ENCODE results near the gene SLC5A11. TPM values are rescaled to one million over a fixed set of nuclear protein-coding genes. Genes with fewer than 3 reads are reported as not detected.

The SLC5A11 gene
- total RNA-seq, 1 donor from 2014 or later: not detected

GRCh38 chr16:24858219-24859041, 12.7 kb downstream of the SLC5A11 start:
- peak; percentile 26 for DNase-seq (ENCODE audit: low read depth)
- H3K27ac Mint-ChIP-seq (ENCODE audit: unreplicated experiment): no peak overlapping the region
- no peaks in the 10 kb centered on the region for H3K36me3 ChIP-seq (ENCODE audit: insufficient read depth, low read length)
- peaks cover 9% of the 10 kb centered on the region for H3K4me1 ChIP-seq (ENCODE audit: insufficient read depth, low read length)
- H3K9ac ChIP-seq (ENCODE audit: low read length): no peak overlapping the region
- H3K9me3 Mint-ChIP-seq (ENCODE audit: unreplicated experiment): no peaks in the 10 kb centered on the region
- H3K4me1 Mint-ChIP-seq (ENCODE audit: low read depth, unreplicated experiment): no peaks in the 10 kb centered on the region
- TF ChIP-seq CTCF (IDR thresholded peaks at IDR 0.05; ENCODE audit: insufficient read depth, low read depth, low read length) (no peak), EZH2 (IDR thresholded peaks at IDR 0.05; ENCODE audit: insufficient read depth, low read length) (no peak)
- H3K27ac ChIP-seq (ENCODE audit: low read depth, low read length): no peak overlapping the region
- H3K4me3 Mint-ChIP-seq (ENCODE audit: unreplicated experiment): no peak overlapping the region
- H3K4me2 ChIP-seq (ENCODE audit: low read length): no peak overlapping the region
- no peaks in the 10 kb centered on the region for H3K9me3 ChIP-seq (ENCODE audit: insufficient read depth, low read depth, low read length)
- H3K4me3 ChIP-seq (ENCODE audit: insufficient read depth, low read depth, low read length): no peak overlapping the region
- no peaks in the 10 kb centered on the region for H3K79me2 ChIP-seq (ENCODE audit: insufficient read depth, low read length)
- H3K36me3 Mint-ChIP-seq (ENCODE audit: low read depth, unreplicated experiment): no peaks in the 10 kb centered on the region
- no peak overlapping the region for H2AFZ ChIP-seq (ENCODE audit: low read depth, low read length)
- peaks cover 8% of the 10 kb centered on the region for H3K27me3 Mint-ChIP-seq (ENCODE audit: low read depth, unreplicated experiment)
- H4K20me1 ChIP-seq (ENCODE audit: insufficient read depth, low read length): no peaks in the 10 kb centered on the region
- H3K27me3 ChIP-seq (ENCODE audit: insufficient read depth, low read length): no peaks in the 10 kb centered on the region
- no peak for FAIRE-seq

GRCh38 chr16:24861461-24861860, 15.7 kb downstream of the SLC5A11 start:
- no peaks in the 10 kb centered on the region for H3K79me2 ChIP-seq (ENCODE audit: insufficient read depth, low read length)
- peaks cover 6% of the 10 kb centered on the region for H3K9me3 Mint-ChIP-seq (ENCODE audit: unreplicated experiment)
- no peaks in the 10 kb centered on the region for H3K36me3 ChIP-seq (ENCODE audit: insufficient read depth, low read length)
- H3K4me3 ChIP-seq (ENCODE audit: insufficient read depth, low read depth, low read length): no peak overlapping the region
- no peak for FAIRE-seq
- no peaks in the 10 kb centered on the region for H3K27me3 Mint-ChIP-seq (ENCODE audit: low read depth, unreplicated experiment)
- H3K27me3 ChIP-seq (ENCODE audit: insufficient read depth, low read length): no peaks in the 10 kb centered on the region
- no peak overlapping the region for H3K9ac ChIP-seq (ENCODE audit: low read length)
- H3K36me3 Mint-ChIP-seq (ENCODE audit: low read depth, unreplicated experiment): no peaks in the 10 kb centered on the region
- no peak overlapping the region for H3K4me3 Mint-ChIP-seq (ENCODE audit: unreplicated experiment)
- no peak overlapping the region for H2AFZ ChIP-seq (ENCODE audit: low read depth, low read length)
- H3K4me1 Mint-ChIP-seq (ENCODE audit: low read depth, unreplicated experiment): no peaks in the 10 kb centered on the region
- no peaks in the 10 kb centered on the region for H4K20me1 ChIP-seq (ENCODE audit: insufficient read depth, low read length)
- H3K4me1 ChIP-seq (ENCODE audit: insufficient read depth, low read length): no peaks in the 10 kb centered on the region
- no peak overlapping the region for H3K27ac ChIP-seq (ENCODE audit: low read depth, low read length)
- no peak overlapping the region for H3K27ac Mint-ChIP-seq (ENCODE audit: unreplicated experiment)
- no peak for DNase-seq (ENCODE audit: low read depth)
- H3K4me2 ChIP-seq (ENCODE audit: low read length): no peak overlapping the region
- H3K9me3 ChIP-seq (ENCODE audit: insufficient read depth, low read depth, low read length): no peaks in the 10 kb centered on the region
- TF ChIP-seq CTCF (IDR thresholded peaks at IDR 0.05; ENCODE audit: insufficient read depth, low read depth, low read length): no peak
- no peak for TF ChIP-seq EZH2 (IDR thresholded peaks at IDR 0.05; ENCODE audit: insufficient read depth, low read length)
